CD14-positive monocyte (primary cell): ENCODE measurements around the gene KAT2B. TPM values are rescaled to one million over a fixed set of nuclear protein-coding genes. Genes with fewer than 3 reads are reported as not detected.
"Not testable (repeated sequence)": the region's sequence is repeated elsewhere in the genome, so short reads cannot be mapped to it uniquely, and the experiment has no call there.

Experiments
- DNase-seq, 3 donors: peaks; one replicate each; pipeline ENCODE4 v3.0.0-alpha.2; 2011 to 2022
- H2AFZ ChIP-seq: 2 replicates; pipeline ENCODE4 v1.6.0; 2012; ENCODE audit warnings: mild to moderate bottlenecking, low read depth, low read length, inconsistent platforms; ENCODE audit not compliant: insufficient read depth, poor library complexity, severe bottlenecking
- H3K27ac ChIP-seq, 2 donors: 1 replicate in 1 of 2; 2 replicates in 1 of 2; pipeline ENCODE4 v1.5.1; 2012 to 2013; ENCODE audit warnings: low read length in 2 of 2, control low read depth in 1 of 2, inconsistent platforms in 1 of 2, low read depth in 1 of 2, mild to moderate bottlenecking in 1 of 2
- H3K27me3 ChIP-seq, 2 donors: one replicate each; pipeline versions ENCODE4 v1.6.0 to v1.6.1; 2011 to 2013; ENCODE audit warnings: low read length in 2 of 2; ENCODE audit not compliant: control insufficient read depth in 2 of 2, insufficient read depth in 2 of 2
- H3K36me3 ChIP-seq, 2 donors: replicated peaks in 1 of 2; 1 replicate in 1 of 2; 2 replicates in 1 of 2; pipeline versions ENCODE4 v1.5.1 to v1.6.1; 2012 to 2013; ENCODE audit warnings: low read length in 2 of 2, control low read depth in 1 of 2, inconsistent platforms in 1 of 2, mild to moderate bottlenecking in 1 of 2; ENCODE audit not compliant: insufficient read depth in 2 of 2, control insufficient read depth in 1 of 2
- H3K4me1 ChIP-seq, 2 donors: 1 replicate in 1 of 2; 2 replicates in 1 of 2; pipeline versions ENCODE4 v1.5.1 to v1.6.1; 2012 to 2013; ENCODE audit warnings: low read length in 2 of 2, control low read depth in 1 of 2, inconsistent platforms in 1 of 2, mild to moderate bottlenecking in 1 of 2, moderate library complexity in 1 of 2; ENCODE audit not compliant: insufficient read depth in 2 of 2, control insufficient read depth in 1 of 2
- H3K4me2 ChIP-seq: replicated peaks from 2 replicates; pipeline ENCODE3; 2012; ENCODE audit warnings: low read length, moderate library complexity, mild to moderate bottlenecking; ENCODE audit not compliant: poor library complexity, severe bottlenecking; ENCODE audit errors: extremely low read depth
- H3K4me3 ChIP-seq, 3 experiments: fragments of 200-600 bp in 1 of 3; sonication (generic) in 1 of 3; replicated peaks in 1 of 3; 1 replicate in 2 of 3; 2 replicates in 1 of 3; pipeline ENCODE4 v1.5.1; 2011 to 2013; ENCODE audit warnings: low read length in 3 of 3, mild to moderate bottlenecking in 3 of 3, control low read depth in 2 of 3, low read depth in 2 of 3, inconsistent platforms in 1 of 3, moderate library complexity in 1 of 3
- H3K79me2 ChIP-seq: 2 replicates; pipeline ENCODE4 v1.6.0; 2012; ENCODE audit warnings: mild to moderate bottlenecking, control low read depth, inconsistent platforms, low read length, moderate library complexity; ENCODE audit not compliant: insufficient read depth
- H3K9ac ChIP-seq: 2 replicates; pipeline ENCODE4 v1.6.0; 2017; ENCODE audit warnings: low read length, mild to moderate bottlenecking; ENCODE audit not compliant: insufficient read depth, poor library complexity, severe bottlenecking
- H3K9me3 ChIP-seq, 2 donors: replicated peaks in 1 of 2; 1 replicate in 1 of 2; 2 replicates in 1 of 2; pipeline versions ENCODE4 v1.5.1 to v1.6.1; 2012 to 2013; ENCODE audit warnings: low read length in 2 of 2, control low read depth in 1 of 2; ENCODE audit not compliant: control insufficient read depth in 1 of 2, insufficient read depth in 1 of 2
- H4K20me1 ChIP-seq: 2 replicates; pipeline ENCODE4 v1.6.0; 2012; ENCODE audit warnings: mild to moderate bottlenecking, low read length, control low read depth, moderate library complexity; ENCODE audit not compliant: insufficient read depth
- H3K27ac Mint-ChIP-seq, 7 donors: one replicate each; pipeline ENCODE4 v1.8.0; 2020; ENCODE audit warnings: mild to moderate bottlenecking in 7 of 7, mixed read lengths in 7 of 7, moderate library complexity in 6 of 7, inconsistent platforms in 2 of 7
- H3K27me3 Mint-ChIP-seq, 3 donors: one replicate each; pipeline ENCODE4 v1.8.0; 2021 to 2022; ENCODE audit warnings: low read depth in 3 of 3, mild to moderate bottlenecking in 3 of 3, mixed read lengths in 3 of 3, moderate library complexity in 3 of 3, inconsistent platforms in 1 of 3
- H3K36me3 Mint-ChIP-seq, 2 donors: one replicate each; pipeline ENCODE4 v1.8.0; 2020; ENCODE audit warnings: mixed read lengths in 2 of 2, inconsistent platforms in 1 of 2, mild to moderate bottlenecking in 1 of 2
- H3K4me1 Mint-ChIP-seq: one replicate; pipeline ENCODE4 v1.8.0; 2020; ENCODE audit warnings: mild to moderate bottlenecking, mixed read lengths
- H3K4me3 Mint-ChIP-seq, 2 donors: one replicate each; pipeline ENCODE4 v1.8.0; 2020; ENCODE audit warnings: mild to moderate bottlenecking in 2 of 2, mixed read lengths in 2 of 2, moderate library complexity in 1 of 2
- H3K9me3 Mint-ChIP-seq, 7 donors: one replicate each; pipeline ENCODE4 v1.8.0; 2020 to 2022; ENCODE audit warnings: mixed read lengths in 7 of 7, mild to moderate bottlenecking in 6 of 7, moderate library complexity in 6 of 7, inconsistent platforms in 2 of 7
- CTCF ChIP-seq: fragments of 200-600 bp; IDR thresholded peaks from one replicate; pipeline ENCODE4 v1.8.0; 2022; ENCODE audit warnings: antibody characterized with exemption, mild to moderate bottlenecking
- WGBS: methylation state at CpG from one replicate; pipeline ENCODE4 v1.1.5; 2013; ENCODE audit warnings: missing lambda C conversion rate; ENCODE audit not compliant: insufficient coverage; 5-methylcytosine and 5-hydroxymethylcytosine counted together
- intact Hi-C, 2 donors: fragments of 100-400 bp; cut with micrococcal nuclease; formaldehyde crosslinking; loops; one replicate each; pipeline versions ENCODE4 v1.15.0 to v1.15.1; 2023
- polyA plus RNA-seq, 3 donors: library from polyadenylated mRNA; depleted of rRNA in 1 of 3; unstranded in 2 of 3; stranded (reverse) in 1 of 3; fragments of 300-500 nt in 2 of 3; fragments of >200 nt in 1 of 3; fragmentation: Illumina TruSeq in 2 of 3; gene quantifications; 1 replicate in 2 of 3; 2 replicates in 1 of 3; pipeline ENCODE4 v1.2.3, GENCODE V29; 2012 to 2021

The KAT2B gene
- polyA plus RNA-seq, 3 donors: 2.7 to 14.6 (median 3.5) TPM

GRCh38 chr3:20043825-20044224 is 3.6 kb downstream of the KAT2B start:
- Histone ChIP-seq H3K27me3 (no peaks in the 10 kb centered on the region), H3K9ac (peak overlapping the region; percentile 62), H3K4me1 (peaks cover 47 to 67% of the 10 kb centered on the region in 2 donors)

GRCh38 chr3:20045141-20045540 is 4.9 kb downstream of the KAT2B start:
- peaks cover 92% of the 10 kb centered on the region for H3K79me2 ChIP-seq
- not testable (repeated sequence) for H3K36me3 Mint-ChIP-seq, H3K36me3 ChIP-seq, H3K27me3 ChIP-seq, H3K27ac ChIP-seq, H3K9me3 ChIP-seq, H3K27ac Mint-ChIP-seq, H3K4me3 ChIP-seq, H3K27me3 Mint-ChIP-seq, H3K4me3 Mint-ChIP-seq, H2AFZ ChIP-seq, H3K9me3 Mint-ChIP-seq, H3K9ac ChIP-seq, DNase-seq, H3K4me2 ChIP-seq
- intact Hi-C loops: loop anchor here in 1 of 2 donors (10.0 kb wide), 1 partner anchor 140 kb away; the partner anchor contains the start of gene SGO1
- WGBS: 100% methylated on average over 1 of the region's 3 CpGs
- peaks cover 59% of the 10 kb centered on the region for H3K4me1 Mint-ChIP-seq
- peaks cover 24% of the 10 kb centered on the region for H4K20me1 ChIP-seq
- peaks cover 42 to 68% of the 10 kb centered on the region in 2 donors for H3K4me1 ChIP-seq

More at GRCh38 chr3:20043825-20044224, 3.6 kb downstream of the KAT2B start:
- peaks cover 17% of the 10 kb centered on the region for H4K20me1 ChIP-seq
- Mint-ChIP-seq H3K4me3 (peak overlapping the region; percentile 82 to 83), H3K9me3 (peaks cover 0 to 3% (median 0%) of the 10 kb centered on the region in 7 donors), H3K27me3 (peaks cover 0 to 2% (median 0%) of the 10 kb centered on the region in 3 donors), H3K27ac (peak overlapping the region; percentile 86 to 96 (median 93)), H3K36me3 (peaks cover 3 to 4% of the 10 kb centered on the region in 2 donors), H3K4me1 (peaks cover 57% of the 10 kb centered on the region)
- no peaks in the 10 kb centered on the region for H3K36me3 ChIP-seq
- peak overlapping the region in 2 of 3 experiments; percentile 38 to 68 for H3K4me3 ChIP-seq
- no peak for DNase-seq
- peak overlapping the region; percentile 76 for H3K4me2 ChIP-seq
- peak overlapping the region; percentile 70 for H2AFZ ChIP-seq
- H3K9me3 ChIP-seq: no peaks in the 10 kb centered on the region
- no peak for TF ChIP-seq CTCF
- intact Hi-C loops: loop anchor here (5.0 to 10.0 kb wide), 5 partner anchors 33 to 143 kb away; partner anchors contain the start of genes RAB5A (in 2 of the 2) and SGO1 (in 2 of the 2)
- 95% methylated on average over 2 of the region's 4 CpGs for WGBS
- peak overlapping the region; percentile 35 to 89 for H3K27ac ChIP-seq
- peaks cover 80% of the 10 kb centered on the region for H3K79me2 ChIP-seq
